Measurements from ENCODE around the gene FSD1. TPM values are rescaled to one million over a fixed set of nuclear protein-coding genes. Genes with fewer than 3 reads are reported as not detected.

FSD1 gene
- total and polyA plus RNA-seq, 9 of the 15 experiments (the other 6 are each of a cell fraction or from before 2014, with no cell fraction given) = 0.11 to 1.9 (median 0.94) TPM; not detected in 1

GRCh38 chr19:4310247-4311121 lies 6.1 kb downstream of the FSD1 start (continued):
- TF ChIP-seq MLX (CRISPR knock-in tag; conservative IDR thresholded peaks at IDR 0.05) (no peak; a peak in 1 of 4 replicates), PTRF (tag; IDR thresholded peaks at IDR 0.05) (no peak), ZNF408 (CRISPR knock-in tag; IDR thresholded peaks at IDR 0.05; ENCODE audit: low read depth) (no peak), NELFE (IDR thresholded peaks at IDR 0.05; ENCODE audit: insufficient read depth, insufficient read length) (no peak), SOX6 (IDR thresholded peaks at IDR 0.05) (no peak), ELF1 (tag; IDR thresholded peaks at IDR 0.05) (peak; percentile 63; the same call in 1 of the 2 replicates), SPI1 (IDR thresholded peaks at IDR 0.05; ENCODE audit: borderline replicate concordance, low read depth, low read length) (no peak), ASH1L (IDR thresholded peaks at IDR 0.05; ENCODE audit: borderline replicate concordance, low read depth, partially characterized antibody) (no peak), DNMT1 (IDR thresholded peaks at IDR 0.05) (no peak), CGGBP1 (CRISPR knock-in tag; IDR thresholded peaks at IDR 0.05) (no peak), MBD1 (CRISPR knock-in tag; IDR thresholded peaks at IDR 0.05) (no peak), U2AF1 (optimal IDR thresholded peaks at IDR 0.05; ENCODE audit: low read depth, low read length) (no peak), SRSF9 (IDR thresholded peaks at IDR 0.05; ENCODE audit: borderline replicate concordance, low read depth, low read length) (no peak), KDM4B (IDR thresholded peaks at IDR 0.05; ENCODE audit: borderline replicate concordance in 2 of 2, low read depth in 1 of 2) (no peak), TAF7 (tag; IDR thresholded peaks at IDR 0.05) (0 out of 2 replicates have a peak, but pooled peaks have one; percentile 75), BRF2 (IDR thresholded peaks at IDR 0.05; ENCODE audit: borderline replicate concordance, insufficient read depth, insufficient read length) (no peak), GTF3C2 (IDR thresholded peaks at IDR 0.05; ENCODE audit: borderline replicate concordance, extremely low read depth, insufficient read length) (no peak)
